Heart left ventricle (tissue), 16 donors: Measurements from ENCODE around the gene SRRD. TPM values are rescaled to one million over a fixed set of nuclear protein-coding genes. Genes with fewer than 3 reads are reported as not detected.

ENCODE experiments used
- ATAC-seq, 4 donors: fragments of 200-7000 bp; cut with Tn5 transposase; one replicate each; pipeline ENCODE4 v1.9.1; 2020 to 2022; ENCODE audit warnings: moderate library complexity in 4 of 4, mild to moderate bottlenecking in 3 of 4, moderate number of reproducible peaks in 1 of 4
- DNase-seq, 5 donors: peaks; one replicate each; pipeline ENCODE4 v3.0.0-alpha.2; 2020
- H3K27ac ChIP-seq, 12 donors: fragments of 200-600 bp; sonication (generic) in 4 of 12; one replicate each; pipeline versions ENCODE4 v1.5.0 to v1.8.0; 2016 to 2022; ENCODE audit warnings: mild to moderate bottlenecking in 2 of 12
- H3K27me3 ChIP-seq, 9 donors: fragments of 200-600 bp; sonication (generic) in 2 of 9; one replicate each; pipeline versions ENCODE4 v1.5.1 to v1.8.0; 2016 to 2022; ENCODE audit warnings: mild to moderate bottlenecking in 3 of 9
- H3K36me3 ChIP-seq, 9 donors: fragments of 200-600 bp; sonication (generic) in 2 of 9; one replicate each; pipeline versions ENCODE4 v1.5.0 to v1.8.0; 2018 to 2022; ENCODE audit warnings: mild to moderate bottlenecking in 2 of 9
- H3K4me1 ChIP-seq, 12 donors: fragments of 200-600 bp; sonication (generic) in 4 of 12; one replicate each; pipeline versions ENCODE4 v1.5.0 to v1.8.0; 2016 to 2022; ENCODE audit warnings: mild to moderate bottlenecking in 3 of 12
- H3K4me3 ChIP-seq, 12 donors: fragments of 200-600 bp; sonication (generic) in 4 of 12; one replicate each; pipeline versions ENCODE4 v1.5.0 to v1.8.0; 2017 to 2022; ENCODE audit warnings: mild to moderate bottlenecking in 9 of 12, moderate library complexity in 4 of 12
- H3K9me3 ChIP-seq, 12 donors: fragments of 200-600 bp; sonication (generic) in 4 of 12; one replicate each; pipeline versions ENCODE4 v1.5.0 to v1.8.0; 2016 to 2022; ENCODE audit warnings: mild to moderate bottlenecking in 1 of 12
- POLR2A ChIP-seq, 2 donors: fragments of 450-650 bp; IDR thresholded peaks; one replicate each; pipeline ENCODE4 v1.6.1; 2017; ENCODE audit warnings: antibody characterized with exemption in 2 of 2, mild to moderate bottlenecking in 2 of 2, moderate library complexity in 2 of 2
- WGBS, 4 donors: extraction: QIAGEN DNeasy Blood & Tissue Kit in 2 of 4; methylation state at CpG; one replicate each; pipeline versions ENCODE4 v1.1.5 to v1.1.7; 2013 to 2018; 5-methylcytosine and 5-hydroxymethylcytosine counted together
- intact Hi-C, 10 donors: fragments of 100-400 bp; cut with DNase I; formaldehyde crosslinking; loops; one replicate each; pipeline versions ENCODE4 v1.11.1 to v1.14.2; 2022
- polyA plus RNA-seq, 2 donors: library from polyadenylated mRNA; stranded (reverse); fragments of 200-250 nt; gene quantifications; one replicate each; pipeline ENCODE4 v1.2.3, GENCODE V29; 2013
- total RNA-seq, 9 donors: library from RNA; depleted of rRNA in 2 of 9; stranded (reverse); fragments of >200 nt in 2 of 9; fragmentation: NEBNext Ultra II Directional in 3 of 9; extraction: Animal tissue kit (Norgen Biotek cat#: 25700) in 3 of 9; gene quantifications; one replicate each; pipeline versions ENCODE4 v1.1.0 to v1.2.4, GENCODE V29; 2016 to 2023
- TF ChIP-seq, protein P1 (sequence below), 12 donors: fragments of 200-600 bp; sonication (generic) in 4 of 12; IDR thresholded peaks; one replicate each; pipeline versions ENCODE4 v1.5.0 to v1.8.0; 2018 to 2022; ENCODE audit warnings: antibody characterized with exemption in 12 of 12, mild to moderate bottlenecking in 5 of 12
- donor health status: ischemic (EF 13 %, LVEDD 7.1; RV severe dilation, severe dysfunction).
- donor health status: healthy with polysubstance abuse.
- donor health status: DM: no; HTN: yes; CAD: no.
- donor health status: DM: no; HTN: no; CAD: no.
- donor health status: ischemic (EF 25% LVEDD 6.9; RV normal size, moderate dysfunction).
- donor health status: ischemic (EF 25% LVEDD 5.7; RV mildly dilated, moderate dysfunction).
- donor health status: healthy.
- donor health status: DM: yes; HTN: yes; CAD: no.
- donor health status: ischemic (EF 35%, LVEDD 5.7; RV mildly dilated, moderate dysfunction).
- donor health status: nonischemic (EF 11% LVEDD 7.7; RV severe dilation, severe dysfunction).
- donor health status: DM: yes; HTN: yes; CAD: no.
- donor health status: PGD.
- donor health status: ischemic (EF 29% LVEDD 5.4; RV normal size, mild dysfunction).
- donor health status: nonischemic (EF 23%, LVEDD 6.1; RV moderate dilation, normal function).

The SRRD gene
- total and polyA plus RNA-seq, 11 donors, result 11.3 to 28.9 (median 23.4) TPM

DNA sequence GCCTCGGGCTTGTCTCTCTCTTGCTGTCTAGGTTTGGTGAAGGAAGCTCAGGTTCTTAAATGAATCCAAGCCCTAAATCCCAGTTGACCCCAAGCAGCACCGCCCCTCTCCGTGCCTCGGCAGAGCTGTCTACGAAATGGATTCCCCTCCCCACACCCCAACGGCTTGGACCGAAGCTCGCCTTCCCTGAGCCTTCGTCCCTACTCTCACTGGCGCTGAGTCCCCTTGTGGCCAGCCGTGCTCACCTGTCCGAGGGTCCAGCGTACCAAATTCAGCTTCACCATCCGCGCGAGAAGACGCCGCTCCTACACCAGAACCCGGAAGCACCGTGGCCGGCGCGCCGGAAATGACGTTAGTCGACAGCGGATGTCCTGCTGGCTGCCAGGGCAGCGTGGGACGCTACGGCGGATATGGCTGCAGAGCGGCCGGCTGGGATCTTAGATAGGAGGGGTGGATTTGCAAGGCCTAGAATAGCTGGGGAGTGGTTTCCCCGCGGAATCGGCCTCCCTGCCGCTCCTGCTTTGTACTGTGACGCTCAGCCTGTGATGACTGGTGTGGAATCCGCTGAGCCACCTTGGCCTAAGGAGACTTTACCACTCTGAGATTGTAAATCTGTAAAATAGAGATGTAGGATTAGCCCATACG lies 28.6 kb downstream of the SRRD start, which contains the start of gene TFIP11:
TFIP11 (minus strand) TSS at position 325 of the 645 bp plus-strand sequence. CDS start 2,201 bp downstream, outside the sequence.
- Histone ChIP-seq H3K36me3 (peaks cover 0 to 36% (median 32%) of the 10 kb centered on the region in 9 donors), H3K27ac (peak within 1 kb of the TSS in 11 of 12 donors; percentile 72 to 93 (median 82)), H3K4me1 (peaks cover 0 to 30% (median 20%) of the 10 kb centered on the region in 12 donors), H3K4me3 (peak within 1 kb of the TSS; percentile 59 to 99 (median 84)), H3K27me3 (no peaks in the 10 kb centered on the region), H3K9me3 (no peaks in the 10 kb centered on the region)
- WGBS, 4 donors, result 0 to 1% (median 0%) methylated on average over 11 to 40 of the region's 40 CpGs
- peak in 1 of 2 donors; percentile 70 for TF ChIP-seq POLR2A (IDR thresholded peaks at IDR 0.05)
- TF ChIP-seq, protein P1, sequence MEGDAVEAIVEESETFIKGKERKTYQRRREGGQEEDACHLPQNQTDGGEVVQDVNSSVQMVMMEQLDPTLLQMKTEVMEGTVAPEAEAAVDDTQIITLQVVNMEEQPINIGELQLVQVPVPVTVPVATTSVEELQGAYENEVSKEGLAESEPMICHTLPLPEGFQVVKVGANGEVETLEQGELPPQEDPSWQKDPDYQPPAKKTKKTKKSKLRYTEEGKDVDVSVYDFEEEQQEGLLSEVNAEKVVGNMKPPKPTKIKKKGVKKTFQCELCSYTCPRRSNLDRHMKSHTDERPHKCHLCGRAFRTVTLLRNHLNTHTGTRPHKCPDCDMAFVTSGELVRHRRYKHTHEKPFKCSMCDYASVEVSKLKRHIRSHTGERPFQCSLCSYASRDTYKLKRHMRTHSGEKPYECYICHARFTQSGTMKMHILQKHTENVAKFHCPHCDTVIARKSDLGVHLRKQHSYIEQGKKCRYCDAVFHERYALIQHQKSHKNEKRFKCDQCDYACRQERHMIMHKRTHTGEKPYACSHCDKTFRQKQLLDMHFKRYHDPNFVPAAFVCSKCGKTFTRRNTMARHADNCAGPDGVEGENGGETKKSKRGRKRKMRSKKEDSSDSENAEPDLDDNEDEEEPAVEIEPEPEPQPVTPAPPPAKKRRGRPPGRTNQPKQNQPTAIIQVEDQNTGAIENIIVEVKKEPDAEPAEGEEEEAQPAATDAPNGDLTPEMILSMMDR (IDR thresholded peaks at IDR 0.05), result no peak
- DNase-seq (peak; percentile 94 to 98 (median 95)), ATAC-seq (peak; percentile 98 to 100 (median 100))
- intact Hi-C loops, result loop anchor here in 8 of 10 donors (2.0 to 10.0 kb wide), 3 partner anchors 73 to 79 kb away; partner anchors contain the start of gene TPST2 (in 1 of the 8)

DNA sequence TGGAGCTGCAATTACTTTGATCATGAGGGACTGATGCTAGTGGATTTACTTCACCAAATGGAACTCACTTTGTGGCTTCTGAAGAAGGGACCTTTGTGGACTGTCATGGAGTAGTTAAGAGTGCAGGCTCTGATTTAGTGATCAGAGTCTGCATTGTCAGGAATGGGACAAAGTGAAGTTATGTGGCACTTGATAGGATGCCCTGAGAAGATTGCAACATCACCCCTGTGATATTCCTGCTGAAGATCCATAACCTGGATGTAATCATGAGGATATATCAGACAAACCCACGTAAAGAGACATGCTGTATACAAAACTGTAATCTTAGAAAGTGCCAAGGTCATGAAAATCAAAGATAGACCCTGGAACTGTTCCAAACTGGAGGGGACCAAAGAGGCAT lies 30.2 kb downstream of the SRRD start:
- no peak for TF ChIP-seq POLR2A (IDR thresholded peaks at IDR 0.05)
- TF ChIP-seq, protein P1 (IDR thresholded peaks at IDR 0.05), result no peak
- ATAC-seq (no peak), DNase-seq (no peak)
- WGBS, 4 donors, result 27 to 48% (median 43%) methylated on average over 1 of the region's 1 CpG
- Histone ChIP-seq H3K27ac (no peak overlapping the region), H3K36me3 (peaks cover 0 to 20% (median 16%) of the 10 kb centered on the region in 9 donors), H3K4me3 (no peak overlapping the region), H3K27me3 (no peaks in the 10 kb centered on the region), H3K4me1 (peaks cover 0 to 30% (median 20%) of the 10 kb centered on the region in 12 donors), H3K9me3 (no peaks in the 10 kb centered on the region)
- intact Hi-C loops, result loop anchor here in 8 of 10 donors (2.0 to 10.0 kb wide), 3 partner anchors 71 to 77 kb away; partner anchors contain the start of gene TPST2 (in 1 of the 8)

DNA sequence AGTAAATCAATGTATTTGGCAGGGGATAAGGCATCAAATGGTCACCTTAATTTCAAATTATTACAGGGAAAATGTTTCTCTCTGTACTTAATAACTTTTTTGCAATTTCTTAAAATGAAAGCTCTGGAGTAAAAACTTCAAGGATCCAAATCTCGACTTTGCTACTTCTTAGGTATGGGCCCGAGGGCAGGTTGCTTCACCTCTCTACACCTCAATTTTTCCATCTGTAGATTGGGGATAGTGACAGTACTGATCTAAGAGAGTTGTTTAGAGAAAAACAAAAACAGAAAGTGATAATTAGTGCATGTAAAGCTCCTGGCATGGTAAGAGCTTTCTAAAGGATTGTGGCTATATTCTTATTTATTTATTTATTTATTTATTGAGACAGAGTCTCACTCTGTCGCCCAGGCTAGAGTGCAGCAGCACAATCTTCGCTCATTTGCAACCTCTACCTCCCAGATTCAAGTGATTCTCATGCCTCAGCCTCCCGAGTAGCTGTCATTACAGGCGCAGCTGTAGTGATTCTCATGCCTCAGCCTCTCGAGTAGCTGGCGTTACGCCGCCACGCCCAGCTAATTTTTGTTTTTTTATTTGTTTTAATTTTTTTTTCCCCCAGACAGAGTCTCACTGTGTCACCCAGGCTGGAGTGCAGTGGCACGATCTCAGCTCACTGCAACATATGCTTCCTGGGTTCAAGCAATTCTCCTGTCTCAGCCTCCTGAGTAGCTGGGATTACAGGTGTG lies 30.9 kb downstream of the SRRD start:
- intact Hi-C loops, result loop anchor here in 7 of 10 donors (5.0 to 10.0 kb wide), 2 partner anchors 70 to 73 kb away; no protein-coding TSS in a partner anchor

More for the DNA sequence above, 30.9 kb downstream of the SRRD start:
- DNase-seq (no peak), ATAC-seq (no peak)
- H3K4me3 ChIP-seq, result no peak overlapping the region
- H3K4me1 ChIP-seq, result peaks cover 0 to 30% (median 20%) of the 10 kb centered on the region in 12 donors
- H3K27me3 ChIP-seq, result no peaks in the 10 kb centered on the region
- H3K9me3 ChIP-seq, result no peaks in the 10 kb centered on the region
- 93 to 96% (median 95%) methylated on average over 12 of the region's 12 CpGs for WGBS, 4 donors
- no peak for TF ChIP-seq POLR2A (IDR thresholded peaks at IDR 0.05)
- TF ChIP-seq, protein P1 (IDR thresholded peaks at IDR 0.05), result no peak
- no peak overlapping the region for H3K27ac ChIP-seq
- H3K36me3 ChIP-seq, result peaks cover 0 to 12% (median 8%) of the 10 kb centered on the region in 9 donors
